ENCODE data around the gene MTOR. TPM values are rescaled to one million over a fixed set of nuclear protein-coding genes. Genes with fewer than 3 reads are reported as not detected.
A peak's percentile ranks its signal among the peaks of the same experiment; 100 is the strongest.

The MTOR gene
- total and polyA plus RNA-seq, 2 of the 8 experiments (the other 6 are each of a cell fraction or from before 2014, with no cell fraction given), result 44.2 to 76.8 TPM

DNA sequence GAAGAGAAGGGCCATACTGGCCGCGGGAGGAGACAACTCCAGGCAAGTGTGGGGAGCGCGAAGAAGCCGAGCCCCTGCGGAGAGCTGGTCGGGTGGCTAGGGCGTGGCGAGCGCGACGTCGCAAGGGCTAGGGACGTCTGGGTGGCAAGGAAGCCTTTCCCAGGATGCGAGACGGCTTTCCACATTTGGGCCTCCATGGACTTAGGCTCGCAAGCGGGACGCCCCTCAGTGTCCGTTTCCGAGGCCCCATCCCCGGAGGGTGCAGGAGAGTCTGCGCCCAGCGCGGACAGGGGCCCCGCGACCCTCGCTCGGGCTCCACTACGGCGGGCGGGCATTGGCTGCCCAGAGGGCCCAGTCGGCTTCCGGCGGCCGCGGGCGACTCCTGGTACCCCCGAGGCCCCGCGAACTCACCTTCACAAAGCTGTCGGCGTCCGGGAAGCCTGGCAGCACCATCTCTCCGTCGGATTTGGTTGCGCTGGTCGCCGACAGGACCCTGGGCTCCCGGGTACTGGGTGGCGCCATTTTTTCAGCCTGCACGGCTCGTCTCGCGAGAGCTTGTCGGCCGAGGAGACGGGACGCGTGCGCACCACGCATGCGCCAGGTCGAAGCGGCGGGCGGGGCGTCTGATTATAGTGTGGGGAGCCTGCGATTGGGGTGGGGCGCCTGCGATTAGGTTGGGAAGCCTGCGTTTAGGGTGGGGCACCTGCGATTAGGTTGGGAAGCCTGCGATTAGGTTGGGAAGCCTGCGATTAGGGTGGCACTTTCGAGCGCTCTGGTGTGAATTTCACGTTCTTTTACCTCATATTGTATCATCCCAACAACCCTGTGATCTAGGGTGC lies 162.8 kb downstream of the MTOR start, which contains the start of gene EXOSC10 (continued):
- TF ChIP-seq CTBP2 (IDR thresholded peaks at IDR 0.05; ENCODE audit: borderline replicate concordance, insufficient read depth, insufficient read length, low read length) (no peak), EP300 (IDR thresholded peaks at IDR 0.05; ENCODE audit: borderline replicate concordance in 1 of 2, low read depth in 2 of 2, low read length in 2 of 2) (no peak), HDAC6 (IDR thresholded peaks at IDR 0.05; ENCODE audit: low read depth, low read length) (no peak), CBX8 (IDR thresholded peaks at IDR 0.05; ENCODE audit: borderline replicate concordance, low read depth, low read length) (no peak), CREB1 (IDR thresholded peaks at IDR 0.05) (no peak), SP2 (IDR thresholded peaks at IDR 0.05; ENCODE audit: low read length) (no peak), EZH2 (IDR thresholded peaks at IDR 0.05; ENCODE audit: low read depth, low read length, severe bottlenecking) (no peak), FOSL1 (IDR thresholded peaks at IDR 0.05; ENCODE audit: insufficient read depth, low read depth, low read length) (no peak), NANOG (IDR thresholded peaks at IDR 0.05; ENCODE audit: insufficient read depth, low read depth, low read length, poor library complexity, severe bottlenecking) (no peak), SP1 (IDR thresholded peaks at IDR 0.05; ENCODE audit: low read depth, low read length) (no peak), SIN3A (conservative IDR thresholded peaks at IDR 0.05 in 1 of 2, IDR thresholded peaks at IDR 0.05 in 1 of 2; ENCODE audit: low read depth in 1 of 2, low read length in 2 of 2) (peak; percentile 29 to 34; a peak in 1 of 4 replicates), SUZ12 (IDR thresholded peaks at IDR 0.05; ENCODE audit: low read length) (no peak), MAFK (IDR thresholded peaks at IDR 0.05; ENCODE audit: low read depth, low read length) (no peak), ASH2L (IDR thresholded peaks at IDR 0.05; ENCODE audit: low read length) (peak; percentile 96), RFX5 (IDR thresholded peaks at IDR 0.05; ENCODE audit: borderline replicate concordance, low read depth, low read length) (no peak), BCL11A (IDR thresholded peaks at IDR 0.05; ENCODE audit: low read depth in 2 of 2, low read length in 2 of 2) (no peak), TAF1 (IDR thresholded peaks at IDR 0.05; ENCODE audit: low read depth, low read length) (peak; percentile 92), POLR2A (IDR thresholded peaks at IDR 0.05; ENCODE audit: control extremely low read depth in 1 of 2, low read depth in 2 of 2, low read length in 2 of 2) (peak; percentile 58 to 95)
- TF ChIP-seq, protein P1, sequence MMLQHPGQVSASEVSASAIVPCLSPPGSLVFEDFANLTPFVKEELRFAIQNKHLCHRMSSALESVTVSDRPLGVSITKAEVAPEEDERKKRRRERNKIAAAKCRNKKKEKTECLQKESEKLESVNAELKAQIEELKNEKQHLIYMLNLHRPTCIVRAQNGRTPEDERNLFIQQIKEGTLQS (IDR thresholded peaks at IDR 0.05; ENCODE audit: insufficient read depth, low read depth, low read length), result no peak
- TF ChIP-seq, protein P2, sequence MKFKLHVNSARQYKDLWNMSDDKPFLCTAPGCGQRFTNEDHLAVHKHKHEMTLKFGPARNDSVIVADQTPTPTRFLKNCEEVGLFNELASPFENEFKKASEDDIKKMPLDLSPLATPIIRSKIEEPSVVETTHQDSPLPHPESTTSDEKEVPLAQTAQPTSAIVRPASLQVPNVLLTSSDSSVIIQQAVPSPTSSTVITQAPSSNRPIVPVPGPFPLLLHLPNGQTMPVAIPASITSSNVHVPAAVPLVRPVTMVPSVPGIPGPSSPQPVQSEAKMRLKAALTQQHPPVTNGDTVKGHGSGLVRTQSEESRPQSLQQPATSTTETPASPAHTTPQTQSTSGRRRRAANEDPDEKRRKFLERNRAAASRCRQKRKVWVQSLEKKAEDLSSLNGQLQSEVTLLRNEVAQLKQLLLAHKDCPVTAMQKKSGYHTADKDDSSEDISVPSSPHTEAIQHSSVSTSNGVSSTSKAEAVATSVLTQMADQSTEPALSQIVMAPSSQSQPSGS (IDR thresholded peaks at IDR 0.05; ENCODE audit: low read length), result no peak

All from H1 (cell line).